ENCODE measurements around the gene TENM4.

TENM4 gene

GRCh38 chr11:79404325-79404724 lies 36.5 kb downstream of the TENM4 start:
- H3K9me3 Mint-ChIP-seq, result peaks cover 2 to 5% of the 10 kb centered on the region in 2 donors
- DNase-seq (no peak), ATAC-seq (replicated peaks) (no peak)
- H3K36me3 Mint-ChIP-seq (ENCODE audit: insufficient read depth), result no peaks in the 10 kb centered on the region
- H3K4me3 Mint-ChIP-seq, result no peak overlapping the region
- H3K27ac Mint-ChIP-seq, result no peak overlapping the region
- no peaks in the 10 kb centered on the region for H3K27me3 Mint-ChIP-seq
- H3K4me1 Mint-ChIP-seq (ENCODE audit: low read depth in 2 of 2), result no peaks in the 10 kb centered on the region

GRCh38 chr11:79403839-79404238 lies 37.0 kb downstream of the TENM4 start:
- Mint-ChIP-seq H3K4me1 (ENCODE audit: low read depth in 2 of 2) (no peaks in the 10 kb centered on the region), H3K36me3 (ENCODE audit: insufficient read depth) (no peaks in the 10 kb centered on the region), H3K4me3 (no peak overlapping the region), H3K9me3 (peaks cover under 1 to 5% of the 10 kb centered on the region in 2 donors), H3K27me3 (no peaks in the 10 kb centered on the region), H3K27ac (no peak overlapping the region)
- no peak for ATAC-seq (replicated peaks)
- DNase-seq, result no peak

- Mint-ChIP-seq H3K9me3 (peaks cover 0 to 5% of the 10 kb centered on the region in 2 donors), H3K27me3 (no peaks in the 10 kb centered on the region), H3K4me3 (no peak overlapping the region), H3K27ac (no peak overlapping the region), H3K4me1 (ENCODE audit: low read depth in 2 of 2) (no peaks in the 10 kb centered on the region), H3K36me3 (ENCODE audit: insufficient read depth) (no peaks in the 10 kb centered on the region)
- DNase-seq (no peak), ATAC-seq (replicated peaks) (no peak)
These were observed 37.9 kb downstream of the TENM4 start for GRCh38 chr11:79402912-79403311.

- Mint-ChIP-seq H3K4me1 (ENCODE audit: low read depth in 2 of 2) (no peaks in the 10 kb centered on the region), H3K4me3 (no peak overlapping the region), H3K36me3 (ENCODE audit: insufficient read depth) (no peaks in the 10 kb centered on the region), H3K27me3 (no peaks in the 10 kb centered on the region), H3K9me3 (peaks cover 0 to 5% of the 10 kb centered on the region in 2 donors), H3K27ac (no peak overlapping the region)
- no peak for ATAC-seq (replicated peaks)
- no peak for DNase-seq
These were observed 40.0 kb downstream of the TENM4 start for GRCh38 chr11:79400717-79401330.

GRCh38 chr11:79400206-79400605 lies 40.6 kb downstream of the TENM4 start:
- DNase-seq, result no peak
- no peak for ATAC-seq (replicated peaks)
- Mint-ChIP-seq H3K9me3 (peaks cover 0 to 5% of the 10 kb centered on the region in 2 donors), H3K27ac (no peak overlapping the region), H3K27me3 (no peaks in the 10 kb centered on the region), H3K4me1 (ENCODE audit: low read depth in 2 of 2) (no peaks in the 10 kb centered on the region), H3K4me3 (no peak overlapping the region), H3K36me3 (ENCODE audit: insufficient read depth) (no peaks in the 10 kb centered on the region)

- Mint-ChIP-seq H3K27me3 (no peaks in the 10 kb centered on the region), H3K9me3 (no peaks in the 10 kb centered on the region), H3K4me3 (no peak overlapping the region), H3K27ac (no peak overlapping the region), H3K4me1 (ENCODE audit: low read depth in 2 of 2) (no peaks in the 10 kb centered on the region), H3K36me3 (ENCODE audit: insufficient read depth) (no peaks in the 10 kb centered on the region)
- no peak for ATAC-seq (replicated peaks)
- no peak for DNase-seq
These were observed 43.6 kb downstream of the TENM4 start for GRCh38 chr11:79397252-79397651.

- no peak for ATAC-seq (replicated peaks)
These were observed 44.2 kb downstream of the TENM4 start for GRCh38 chr11:79396674-79397073.

GRCh38 chr11:79396001-79396400 lies 44.8 kb downstream of the TENM4 start:
- Mint-ChIP-seq H3K36me3 (ENCODE audit: insufficient read depth) (no peaks in the 10 kb centered on the region), H3K9me3 (no peaks in the 10 kb centered on the region), H3K4me3 (no peak overlapping the region), H3K27me3 (no peaks in the 10 kb centered on the region), H3K27ac (no peak overlapping the region), H3K4me1 (ENCODE audit: low read depth in 2 of 2) (no peaks in the 10 kb centered on the region)
- no peak for DNase-seq
- ATAC-seq (replicated peaks), result no peak

More at GRCh38 chr11:79396674-79397073, 44.2 kb downstream of the TENM4 start:
- no peak for DNase-seq
- Mint-ChIP-seq H3K36me3 (ENCODE audit: insufficient read depth) (no peaks in the 10 kb centered on the region), H3K27me3 (no peaks in the 10 kb centered on the region), H3K27ac (no peak overlapping the region), H3K9me3 (no peaks in the 10 kb centered on the region), H3K4me1 (ENCODE audit: low read depth in 2 of 2) (no peaks in the 10 kb centered on the region), H3K4me3 (no peak overlapping the region)

- no peak for ATAC-seq (replicated peaks)
These were observed 47.3 kb downstream of the TENM4 start for GRCh38 chr11:79393362-79394043.

GRCh38 chr11:79392161-79392560 lies 48.7 kb downstream of the TENM4 start:
- Mint-ChIP-seq H3K27me3 (no peaks in the 10 kb centered on the region), H3K4me3 (no peak overlapping the region), H3K9me3 (peaks cover 3 to 7% of the 10 kb centered on the region in 2 donors), H3K36me3 (ENCODE audit: insufficient read depth) (no peaks in the 10 kb centered on the region), H3K27ac (no peak overlapping the region), H3K4me1 (ENCODE audit: low read depth in 2 of 2) (no peaks in the 10 kb centered on the region)
- DNase-seq (no peak), ATAC-seq (replicated peaks) (no peak)

More at GRCh38 chr11:79393362-79394043, 47.3 kb downstream of the TENM4 start:
- Mint-ChIP-seq H3K27me3 (no peaks in the 10 kb centered on the region), H3K36me3 (ENCODE audit: insufficient read depth) (no peaks in the 10 kb centered on the region), H3K27ac (no peak overlapping the region), H3K9me3 (peaks cover 3 to 5% of the 10 kb centered on the region in 2 donors), H3K4me1 (ENCODE audit: low read depth in 2 of 2) (no peaks in the 10 kb centered on the region), H3K4me3 (no peak overlapping the region)
- no peak for DNase-seq

GRCh38 chr11:79390923-79391322 lies 49.9 kb downstream of the TENM4 start:
- no peak for ATAC-seq (replicated peaks)
- no peaks in the 10 kb centered on the region for H3K27me3 Mint-ChIP-seq

GRCh38 chr11:79390477-79390876 lies 50.4 kb downstream of the TENM4 start:
- ATAC-seq (replicated peaks) (no peak), DNase-seq (no peak)
- no peak overlapping the region for H3K27ac Mint-ChIP-seq
- peaks cover 3 to 7% of the 10 kb centered on the region in 2 donors for H3K9me3 Mint-ChIP-seq
- no peaks in the 10 kb centered on the region for H3K36me3 Mint-ChIP-seq (ENCODE audit: insufficient read depth)
- H3K4me3 Mint-ChIP-seq, result no peak overlapping the region
- no peaks in the 10 kb centered on the region for H3K27me3 Mint-ChIP-seq
- no peaks in the 10 kb centered on the region for H3K4me1 Mint-ChIP-seq (ENCODE audit: low read depth in 2 of 2)

More at GRCh38 chr11:79390923-79391322, 49.9 kb downstream of the TENM4 start:
- no peak overlapping the region for H3K27ac Mint-ChIP-seq
- H3K4me3 Mint-ChIP-seq, result no peak overlapping the region
- H3K36me3 Mint-ChIP-seq (ENCODE audit: insufficient read depth), result no peaks in the 10 kb centered on the region
- peaks cover 3 to 7% of the 10 kb centered on the region in 2 donors for H3K9me3 Mint-ChIP-seq
- no peaks in the 10 kb centered on the region for H3K4me1 Mint-ChIP-seq (ENCODE audit: low read depth in 2 of 2)
- no peak for DNase-seq

- Mint-ChIP-seq H3K4me3 (no peak overlapping the region), H3K27ac (no peak overlapping the region), H3K36me3 (ENCODE audit: insufficient read depth) (no peaks in the 10 kb centered on the region), H3K27me3 (no peaks in the 10 kb centered on the region), H3K9me3 (peaks cover 6 to 7% of the 10 kb centered on the region in 2 donors), H3K4me1 (ENCODE audit: low read depth in 2 of 2) (no peaks in the 10 kb centered on the region)
- no peak for DNase-seq
- no peak for ATAC-seq (replicated peaks)
These were observed 52.6 kb downstream of the TENM4 start for GRCh38 chr11:79388201-79388600.

GRCh38 chr11:79383874-79384273 lies 57.0 kb downstream of the TENM4 start:
- H3K4me3 Mint-ChIP-seq, result no peak overlapping the region
- H3K27me3 Mint-ChIP-seq, result no peaks in the 10 kb centered on the region
- H3K4me1 Mint-ChIP-seq (ENCODE audit: low read depth in 2 of 2), result no peaks in the 10 kb centered on the region
- no peaks in the 10 kb centered on the region for H3K36me3 Mint-ChIP-seq (ENCODE audit: insufficient read depth)
- H3K27ac Mint-ChIP-seq, result no peak overlapping the region
- DNase-seq, result no peak
- H3K9me3 Mint-ChIP-seq, result peaks cover 4 to 5% of the 10 kb centered on the region in 2 donors
- ATAC-seq (replicated peaks), result no peak

Measured in effector memory CD8-positive, alpha-beta T cell (primary cell).